H1 (cell line): ENCODE measurements around the gene SS18L1. TPM values are rescaled to one million over a fixed set of nuclear protein-coding genes. Genes with fewer than 3 reads are reported as not detected.

Source experiments
- BCL11A ChIP-seq, 2 experiments: IDR thresholded peaks; one replicate each; pipeline ENCODE4 v1.6.1; 2011; ENCODE audit warnings: low read depth in 2 of 2, low read length in 2 of 2, mild to moderate bottlenecking in 2 of 2
- CHD7 ChIP-seq: fragments of 300-600 bp; sonication (generic); IDR thresholded peaks from 2 replicates; pipeline ENCODE4 v1.7.1; 2012; ENCODE audit warnings: low read length, moderate library complexity, mild to moderate bottlenecking, inconsistent platforms; ENCODE audit not compliant: insufficient replicate concordance
- JUN ChIP-seq: IDR thresholded peaks from 2 replicates; pipeline ENCODE4 v1.6.1; 2011; ENCODE audit warnings: low read depth, mild to moderate bottlenecking, improper control_type of control experiment, low read length
- polyA plus RNA-seq, 7 experiments: library from polyadenylated mRNA; depleted of rRNA in 3 of 7; stranded (reverse) in 5 of 7; unstranded in 2 of 7; fragments of >200 nt in 5 of 7; fragments of 200-250 nt in 2 of 7; gene quantifications; 1 replicate in 5 of 7; 2 replicates in 1 of 7; 4 replicates in 1 of 7; pipeline versions ENCODE4 v1.2.1 to v1.2.3, GENCODE V29; 2011 to 2013; ENCODE audit warnings: missing spikeins in 2 of 7, mixed read lengths in 2 of 7
- total RNA-seq: library from RNA; stranded (reverse); fragmentation: NEBNext Ultra II Directional; extraction: Animal tissue kit (Norgen Biotek cat#: 25700); gene quantifications from 2 replicates; pipeline ENCODE4 v1.2.1, GENCODE V29; 2021

SS18L1 gene
- total and polyA plus RNA-seq, 2 of the 8 experiments (the other 6 are each of a cell fraction or from before 2014, with no cell fraction given), result 28.4 to 29.7 TPM

- TF ChIP-seq CHD7 (no peak), JUN (no peak), BCL11A (IDR thresholded peaks at IDR 0.05; ENCODE audit: low read depth in 2 of 2, low read length in 2 of 2) (no peak)
These were observed 7.7 kb downstream of the SS18L1 start (continued) for GRCh38 chr20:62151225-62151624.
